ENCODE measurements around the gene PPP1CA. TPM values are rescaled to one million over a fixed set of nuclear protein-coding genes. Genes with fewer than 3 reads are reported as not detected.
"Not testable (repeated sequence)": the region's sequence is repeated elsewhere in the genome, so short reads cannot be mapped to it uniquely, and the experiment has no call there.

PPP1CA gene
- total RNA-seq, 1 experiment from 2014 or later: 238 TPM

DNA sequence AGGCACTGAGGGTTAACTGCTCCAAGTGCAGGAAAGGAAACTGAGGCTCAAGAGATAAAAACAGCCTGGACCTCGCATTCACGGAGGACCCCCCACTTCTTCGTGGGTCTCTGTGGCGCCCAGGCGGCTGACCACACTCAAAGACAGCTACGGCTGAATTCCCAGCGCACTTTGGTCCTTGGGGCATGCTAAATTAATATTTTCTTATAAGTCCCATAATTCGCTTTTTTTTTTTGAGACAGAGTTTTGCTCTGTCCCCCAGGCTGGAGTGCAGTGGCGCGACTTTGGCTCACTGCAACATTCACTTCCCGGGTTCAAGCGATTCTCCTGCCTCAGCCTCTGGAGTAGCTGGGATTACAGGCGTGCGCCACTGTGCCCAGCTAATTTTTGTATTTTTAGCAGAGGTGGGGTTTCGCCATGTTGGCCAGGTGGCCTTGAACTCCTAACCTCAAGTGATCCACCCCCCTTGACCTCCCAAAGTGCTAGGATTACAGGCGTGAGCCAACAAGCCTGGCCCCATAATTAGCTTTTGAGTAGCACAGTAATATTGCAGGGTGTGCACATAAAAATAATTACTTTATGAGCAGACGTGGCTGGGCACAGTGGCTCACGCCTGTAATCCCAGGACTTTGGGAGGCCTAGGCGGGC lies 658 bp upstream of the PPP1CA start:
- TSS peak; percentile 95 for BruUV-seq (replicated peaks)
- Histone ChIP-seq H3K4me1 (ENCODE audit: control insufficient read depth in 1 of 2, insufficient read depth in 2 of 2, low read length in 2 of 2) (peaks cover 9 to 18% of the 10 kb centered on the region in 2 experiments), H3K4me2 (ENCODE audit: low read length) (peak overlapping the region; percentile 89), H3K79me2 (ENCODE audit: insufficient read depth, low read length) (peaks cover 24% of the 10 kb centered on the region), H3K36me3 (ENCODE audit: control insufficient read depth in 1 of 2, insufficient read depth in 2 of 2, low read length in 2 of 2) (peaks cover 9 to 21% of the 10 kb centered on the region in 2 experiments; a peak in 3 of 4 replicates), H3K4me3 (replicated peaks in 1 of 2; ENCODE audit: low read depth in 1 of 2, low read length in 2 of 2) (peak overlapping the region; percentile 23 to 48), H3K9ac (ENCODE audit: low read length) (peak overlapping the region; percentile 55), H3K27ac (ENCODE audit: low read depth, low read length) (peak overlapping the region; percentile 69)
- ChIA-PET RAD21 (ENCODE audit: low non-redundant PET in 1 of 2, low total read pairs in 2 of 2, uncharacterized antibody in 2 of 2, unreplicated experiment in 2 of 2) (interaction anchor here (1.0 to 1.7 kb wide), 4 partner anchors 13 to 81 kb away, joined by 4 to 6 read pairs (median 4); partner anchors contain the start of genes AIP (in 1 of the 2) and TMEM134 (in 1 of the 2)), POLR2A (interaction anchor here (0.5 to 1.8 kb wide), 5 partner anchors 10 to 80 kb away, joined by 3 to 8 read pairs (median 5); partner anchors contain the start of genes POLD4 and RAD9A), CTCF (interaction anchor here (0.6 to 2.1 kb wide), 19 partner anchors 10 to 553 kb away, joined by 3 to 17 read pairs (median 5); partner anchors contain the start of genes AIP, NUDT8, PITPNM1 and POLD4)
- intact Hi-C loops (cut with micrococcal nuclease): loop anchor here (1.0 to 2.0 kb wide), 2 partner anchors 45 to 66 kb away; partner anchors contain the start of gene TMEM134
- not testable (repeated sequence) for ATAC-seq; H3K27me3 ChIP-seq (ENCODE audit: insufficient read depth, low read length); H2AFZ ChIP-seq (ENCODE audit: low read depth, low read length, poor library complexity, severe bottlenecking); H4K20me1 ChIP-seq (ENCODE audit: insufficient read depth); H3K9me2 ChIP-seq (ENCODE audit: insufficient read depth); H3K9me3 ChIP-seq (ENCODE audit: control insufficient read depth in 1 of 2, insufficient read depth in 1 of 2, low read depth in 1 of 2, low read length in 2 of 2); DNase-seq (ENCODE audit: low read depth, low spot score)

DNA sequence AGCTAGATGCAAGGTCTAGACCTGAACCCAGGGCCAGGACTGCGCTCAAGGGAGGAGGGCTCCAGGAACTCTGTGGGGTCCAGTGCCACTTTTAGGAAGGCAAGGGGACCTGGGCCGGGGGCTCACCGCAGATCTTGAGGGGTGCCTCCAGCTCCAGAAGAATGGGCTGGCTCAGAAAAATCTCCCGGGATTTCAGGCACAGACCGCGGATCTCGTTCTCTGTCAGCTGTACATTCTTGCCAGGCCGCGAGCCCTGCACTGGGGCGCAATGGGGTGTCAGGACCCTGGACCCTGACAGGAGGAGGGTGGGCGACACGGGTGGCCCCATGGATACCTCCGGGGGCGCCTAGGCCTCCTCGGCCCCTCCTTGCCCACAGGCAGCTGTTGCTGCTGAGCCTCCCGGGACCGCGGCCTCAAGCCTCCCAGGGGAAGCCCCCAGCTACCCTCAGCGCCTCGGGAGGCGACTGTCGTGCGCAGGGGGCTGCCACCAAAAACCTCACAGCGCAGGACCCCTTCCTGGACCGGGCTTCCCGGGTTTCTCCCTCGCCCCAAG lies 640 bp downstream of the PPP1CA start:
- ATAC-seq (no peak), DNase-seq (ENCODE audit: low read depth, low spot score) (no peak)
- intact Hi-C loops (cut with micrococcal nuclease): loop anchor here (1.0 kb wide), 1 partner anchor 106 kb away; no protein-coding TSS in a partner anchor
- H3K4me2 ChIP-seq (ENCODE audit: low read length): peak overlapping the region; percentile 96
- peak overlapping the region; percentile 99 for H3K27ac ChIP-seq (ENCODE audit: low read depth, low read length)
- peaks cover 9 to 18% of the 10 kb centered on the region in 2 experiments for H3K4me1 ChIP-seq (ENCODE audit: control insufficient read depth in 1 of 2, insufficient read depth in 2 of 2, low read length in 2 of 2)
- CTCF ChIA-PET: interaction anchor here (0.6 to 2.1 kb wide), 21 partner anchors 10 to 229 kb away, joined by 3 to 17 read pairs (median 6); partner anchors contain the start of genes AIP, NUDT8, PITPNM1 and POLD4
- H3K36me3 ChIP-seq (ENCODE audit: control insufficient read depth in 1 of 2, insufficient read depth in 2 of 2, low read length in 2 of 2): peaks cover 13 to 31% of the 10 kb centered on the region in 2 experiments; a peak in 3 of 4 replicates
- H3K4me3 ChIP-seq (replicated peaks in 1 of 2; ENCODE audit: low read depth in 1 of 2, low read length in 2 of 2): peak overlapping the region; percentile 82 to 90
- peaks cover 24% of the 10 kb centered on the region for H3K79me2 ChIP-seq (ENCODE audit: insufficient read depth, low read length)
- no peaks in the 10 kb centered on the region for H3K9me3 ChIP-seq (ENCODE audit: control insufficient read depth in 1 of 2, insufficient read depth in 1 of 2, low read depth in 1 of 2, low read length in 2 of 2)
- H2AFZ ChIP-seq (ENCODE audit: low read depth, low read length, poor library complexity, severe bottlenecking): no peak overlapping the region
- POLR2A ChIA-PET: interaction anchor here (0.6 to 1.8 kb wide), 8 partner anchors 9 to 84 kb away, joined by 3 to 8 read pairs (median 4); partner anchors contain the start of genes POLD4 and RAD9A
- H3K9me2 ChIP-seq (ENCODE audit: insufficient read depth): no peaks in the 10 kb centered on the region
- H3K9ac ChIP-seq (ENCODE audit: low read length): peak overlapping the region; percentile 96
- H3K27me3 ChIP-seq (ENCODE audit: insufficient read depth, low read length): no peaks in the 10 kb centered on the region
- BruUV-seq (replicated peaks): no TSS peak
- TF ChIP-seq ZFX (IDR thresholded peaks at IDR 0.05): peak; percentile 48; the same call in 1 of the 2 replicates
- no peak for TF ChIP-seq SIN3A (IDR thresholded peaks at IDR 0.05; ENCODE audit: low read depth)
- RAD21 ChIA-PET (ENCODE audit: low non-redundant PET in 1 of 2, low total read pairs in 2 of 2, uncharacterized antibody in 2 of 2, unreplicated experiment in 2 of 2): interaction anchor here (0.6 to 1.7 kb wide), 6 partner anchors 11 to 82 kb away, joined by 4 to 8 read pairs (median 4); partner anchors contain the start of genes AIP (in 1 of the 2) and TMEM134 (in 1 of the 2)
- no peaks in the 10 kb centered on the region for H4K20me1 ChIP-seq (ENCODE audit: insufficient read depth)
